ENCODE measurements around the gene ABI2. TPM values are rescaled to one million over a fixed set of nuclear protein-coding genes. Genes with fewer than 3 reads are reported as not detected.

Gene ABI2
- total RNA-seq: 10 to 100 TPM; 22.3 to 29.4 (median 26.7) TPM
- total RNA-seq (2013): 16.9 TPM
- 11.8 to 73.7 (median 30.9) reads per million in 29 experiments for total RNA-seq

GRCh38 chr2:203327901-203328759 lies at the start of gene ABI2:
ABI2 (plus strand) TSS chr2:203328394; CDS start chr2:203328515, 121 bp downstream.
- DNase-seq: peak in 34 of 35 experiments; percentile 4 to 70 (median 32)
- H3K4me1 ChIP-seq (ENCODE audit: control insufficient read depth in 1 of 2, extremely low read depth in 1 of 2, insufficient read depth in 2 of 2, low read length in 2 of 2): peaks cover 10 to 16% of the 10 kb centered on the region in 2 experiments
- no peaks in the 10 kb centered on the region for H3K27me3 ChIP-seq (replicated peaks in 1 of 2; ENCODE audit: control insufficient read depth in 2 of 2, extremely low read depth in 1 of 2, insufficient read depth in 2 of 2, low read length in 1 of 2)
- H3K27ac ChIP-seq (ENCODE audit: low read length): peak within 1 kb of the TSS; percentile 52
- Mint-ChIP-seq H3K4me3 (peak within 1 kb of the TSS; percentile 86 to 92 (median 90)), H3K27me3 (no peaks in the 10 kb centered on the region), H3K36me3 (no peaks in the 10 kb centered on the region), H3K9me3 (no peaks in the 10 kb centered on the region), H3K27ac (peak within 1 kb of the TSS; percentile 87 to 88), H3K4me1 (peaks cover 32 to 38% (median 37%) of the 10 kb centered on the region in 3 donors)
- POLR2A ChIA-PET: interaction anchor here (0.6 to 0.7 kb wide), 2 partner anchors 10 to 88 kb away, joined by 5 to 6 read pairs; no protein-coding TSS in a partner anchor
- WGBS (ENCODE audit: insufficient coverage): under 1% methylated on average over 87 of the region's 98 CpGs
- peak within 1 kb of the TSS; percentile 86 to 91 for H3K4me3 ChIP-seq (ENCODE audit: control insufficient read depth in 1 of 2, extremely low read depth in 1 of 2, low read length in 1 of 2)
- peak; percentile 66 to 76 (median 72) for ATAC-seq (replicated peaks in 1 of 4)
- no peaks in the 10 kb centered on the region for H3K9me3 ChIP-seq
- CTCF ChIA-PET: interaction anchor here in 1 of 2 donors (0.7 kb wide), 1 partner anchor 852 kb away, joined by 5 read pairs; no protein-coding TSS in a partner anchor
- H3K36me3 ChIP-seq (ENCODE audit: control insufficient read depth in 2 of 2, extremely low read depth in 1 of 2, insufficient read depth in 1 of 2, low read length in 1 of 2): no peaks in the 10 kb centered on the region

DNA sequence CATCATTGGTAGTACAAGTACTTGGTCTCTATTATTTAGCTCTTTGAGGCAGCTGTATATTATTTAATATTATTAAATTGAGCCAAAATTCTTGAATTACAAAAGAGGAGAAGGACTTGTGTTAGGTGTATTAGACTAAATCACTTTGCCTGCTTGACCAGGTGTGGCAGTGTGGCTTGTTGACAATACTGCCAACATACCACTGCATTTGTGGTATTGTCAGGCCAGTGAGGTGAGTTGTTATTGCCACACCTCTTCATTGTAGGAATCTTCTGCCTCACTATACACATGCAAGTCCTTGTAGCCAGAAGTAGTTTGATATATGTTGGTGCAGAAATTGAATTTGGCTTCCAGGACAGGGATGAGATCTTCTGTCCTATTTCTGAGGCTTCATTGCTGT lies 48.9 kb upstream of the ABI2 start:
- DNase-seq: no peak
- Histone ChIP-seq H3K27me3 (replicated peaks in 1 of 2; ENCODE audit: control insufficient read depth in 2 of 2, extremely low read depth in 1 of 2, insufficient read depth in 2 of 2, low read length in 1 of 2) (no peaks in the 10 kb centered on the region), H3K4me1 (ENCODE audit: control insufficient read depth in 1 of 2, extremely low read depth in 1 of 2, insufficient read depth in 2 of 2, low read length in 2 of 2) (no peaks in the 10 kb centered on the region), H3K36me3 (ENCODE audit: control insufficient read depth in 2 of 2, extremely low read depth in 1 of 2, insufficient read depth in 1 of 2, low read length in 1 of 2) (peaks cover 12 to 73% of the 10 kb centered on the region in 2 donors), H3K27ac (ENCODE audit: low read length) (no peak overlapping the region), H3K4me3 (ENCODE audit: control insufficient read depth in 1 of 2, extremely low read depth in 1 of 2, low read length in 1 of 2) (no peak overlapping the region), H3K9me3 (no peaks in the 10 kb centered on the region)
- Mint-ChIP-seq H3K27ac (no peak overlapping the region), H3K4me1 (no peaks in the 10 kb centered on the region), H3K4me3 (no peak overlapping the region), H3K9me3 (no peaks in the 10 kb centered on the region), H3K27me3 (no peaks in the 10 kb centered on the region), H3K36me3 (peaks cover 35% of the 10 kb centered on the region)
- POLR2A ChIA-PET: no interaction called here
- CTCF ChIA-PET: no interaction called here
- ATAC-seq (replicated peaks in 1 of 4): no peak

- H3K27me3 Mint-ChIP-seq: no peaks in the 10 kb centered on the region
- H3K36me3 ChIP-seq (ENCODE audit: control insufficient read depth in 2 of 2, extremely low read depth in 1 of 2, insufficient read depth in 1 of 2, low read length in 1 of 2): peaks cover 17 to 72% of the 10 kb centered on the region in 2 donors
- H3K36me3 Mint-ChIP-seq: peaks cover 38% of the 10 kb centered on the region
- no peaks in the 10 kb centered on the region for H3K4me1 Mint-ChIP-seq
- ChIA-PET CTCF (interaction anchor here in 1 of 2 donors (0.6 kb wide), 1 partner anchor 981 kb away, joined by 4 read pairs; no protein-coding TSS in a partner anchor), POLR2A (interaction anchor here (0.7 kb wide), 2 partner anchors 180 to 477 kb away, joined by 3 read pairs; no protein-coding TSS in a partner anchor)
- H3K27ac ChIP-seq (ENCODE audit: low read length): no peak overlapping the region
- no peaks in the 10 kb centered on the region for H3K9me3 Mint-ChIP-seq
- no peaks in the 10 kb centered on the region for H3K9me3 ChIP-seq
- H3K4me3 ChIP-seq (ENCODE audit: control insufficient read depth in 1 of 2, extremely low read depth in 1 of 2, low read length in 1 of 2): no peak overlapping the region
- no peaks in the 10 kb centered on the region for H3K4me1 ChIP-seq (ENCODE audit: control insufficient read depth in 1 of 2, extremely low read depth in 1 of 2, insufficient read depth in 2 of 2, low read length in 2 of 2)
- no peak overlapping the region for H3K27ac Mint-ChIP-seq
- no peak overlapping the region for H3K4me3 Mint-ChIP-seq
- 96% methylated on average over 4 of the region's 6 CpGs for WGBS (ENCODE audit: insufficient coverage)
- no peaks in the 10 kb centered on the region for H3K27me3 ChIP-seq (replicated peaks in 1 of 2; ENCODE audit: control insufficient read depth in 2 of 2, extremely low read depth in 1 of 2, insufficient read depth in 2 of 2, low read length in 1 of 2)
- DNase-seq (no peak), ATAC-seq (replicated peaks in 1 of 4) (no peak)
These were observed 47.6 kb upstream of the ABI2 start for GRCh38 chr2:203280428-203281064.

- H3K9me3 ChIP-seq: no peaks in the 10 kb centered on the region
- no peaks in the 10 kb centered on the region for H3K9me3 Mint-ChIP-seq
- no peaks in the 10 kb centered on the region for H3K4me1 ChIP-seq (ENCODE audit: control insufficient read depth in 1 of 2, extremely low read depth in 1 of 2, insufficient read depth in 2 of 2, low read length in 2 of 2)
- ChIA-PET POLR2A (no interaction called here), CTCF (no interaction called here)
- no peak overlapping the region for H3K27ac ChIP-seq (ENCODE audit: low read length)
- no peak for ATAC-seq (replicated peaks in 1 of 4)
- no peak overlapping the region for H3K27ac Mint-ChIP-seq
- no peak for DNase-seq
- no peak overlapping the region for H3K4me3 Mint-ChIP-seq
- H3K27me3 Mint-ChIP-seq: no peaks in the 10 kb centered on the region
- no peaks in the 10 kb centered on the region for H3K4me1 Mint-ChIP-seq
- peaks cover 30% of the 10 kb centered on the region for H3K36me3 Mint-ChIP-seq
- no peaks in the 10 kb centered on the region for H3K27me3 ChIP-seq (replicated peaks in 1 of 2; ENCODE audit: control insufficient read depth in 2 of 2, extremely low read depth in 1 of 2, insufficient read depth in 2 of 2, low read length in 1 of 2)
- WGBS (ENCODE audit: insufficient coverage): 100% methylated on average over 1 of the region's 7 CpGs
- H3K4me3 ChIP-seq (ENCODE audit: control insufficient read depth in 1 of 2, extremely low read depth in 1 of 2, low read length in 1 of 2): no peak overlapping the region
- H3K36me3 ChIP-seq (ENCODE audit: control insufficient read depth in 2 of 2, extremely low read depth in 1 of 2, insufficient read depth in 1 of 2, low read length in 1 of 2): peaks cover 13 to 74% of the 10 kb centered on the region in 2 donors
These were observed 46.1 kb upstream of the ABI2 start for GRCh38 chr2:203282101-203282500.

DNA sequence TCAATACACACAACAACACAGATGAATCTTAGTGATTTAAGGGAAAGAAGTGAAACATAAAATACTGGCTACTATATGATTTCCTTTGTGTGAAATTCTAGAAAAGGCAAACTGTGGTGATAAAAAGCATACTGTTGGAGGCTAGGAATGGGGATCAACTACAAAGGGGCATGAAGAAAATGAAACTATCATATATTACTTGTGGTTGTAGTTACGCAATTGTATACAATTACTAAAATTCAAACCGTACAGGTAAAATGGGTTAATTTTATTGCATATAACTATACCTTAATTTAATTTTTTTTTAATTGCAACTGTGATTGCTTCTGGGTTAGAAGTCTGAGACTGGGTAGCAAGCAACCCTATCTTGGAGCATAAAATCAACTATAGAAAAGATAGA lies 41.7 kb upstream of the ABI2 start:
- Histone ChIP-seq H3K27me3 (replicated peaks in 1 of 2; ENCODE audit: control insufficient read depth in 2 of 2, extremely low read depth in 1 of 2, insufficient read depth in 2 of 2, low read length in 1 of 2) (no peaks in the 10 kb centered on the region), H3K4me3 (ENCODE audit: control insufficient read depth in 1 of 2, extremely low read depth in 1 of 2, low read length in 1 of 2) (no peak overlapping the region), H3K9me3 (no peaks in the 10 kb centered on the region), H3K27ac (ENCODE audit: low read length) (no peak overlapping the region), H3K4me1 (ENCODE audit: control insufficient read depth in 1 of 2, extremely low read depth in 1 of 2, insufficient read depth in 2 of 2, low read length in 2 of 2) (no peaks in the 10 kb centered on the region), H3K36me3 (ENCODE audit: control insufficient read depth in 2 of 2, extremely low read depth in 1 of 2, insufficient read depth in 1 of 2, low read length in 1 of 2) (peaks cover 7 to 47% of the 10 kb centered on the region in 2 donors)
- ATAC-seq (replicated peaks in 1 of 4) (no peak), DNase-seq (no peak)
- peaks cover 28% of the 10 kb centered on the region for H3K36me3 Mint-ChIP-seq
- no peaks in the 10 kb centered on the region for H3K9me3 Mint-ChIP-seq
- no peak overlapping the region for H3K27ac Mint-ChIP-seq
- H3K4me1 Mint-ChIP-seq: peaks cover 0 to 1% (median 0%) of the 10 kb centered on the region in 3 donors
- CTCF ChIA-PET: interaction anchor here in 1 of 2 donors (0.6 kb wide), 1 partner anchor 416 kb away, joined by 3 read pairs; no protein-coding TSS in a partner anchor
- WGBS (ENCODE audit: insufficient coverage): no CpG with 5 or more reads among the region's 2 CpGs
- POLR2A ChIA-PET: no interaction called here
- no peak overlapping the region for H3K4me3 Mint-ChIP-seq
- no peaks in the 10 kb centered on the region for H3K27me3 Mint-ChIP-seq

DNA sequence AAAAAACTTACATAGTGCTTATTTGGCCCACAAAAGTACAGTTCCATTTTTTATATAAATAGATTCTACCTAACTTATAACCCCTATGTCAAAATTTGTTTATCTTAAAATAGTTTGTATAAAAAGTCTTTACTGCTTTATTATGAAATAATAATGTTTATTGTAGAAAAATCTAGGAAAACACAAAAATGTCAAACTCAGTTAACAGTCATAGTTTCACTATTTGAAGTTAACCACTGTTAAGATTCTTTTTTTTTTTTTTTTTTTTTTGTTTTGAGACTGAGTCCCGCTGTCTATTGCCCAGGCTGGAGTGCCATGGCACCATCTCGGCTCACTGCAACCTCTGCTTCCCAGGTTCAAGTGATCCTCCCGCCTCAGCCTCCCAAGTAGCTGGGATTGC lies 26.5 kb upstream of the ABI2 start:
- Mint-ChIP-seq H3K9me3 (no peaks in the 10 kb centered on the region), H3K4me1 (no peaks in the 10 kb centered on the region), H3K27me3 (no peaks in the 10 kb centered on the region), H3K4me3 (no peak overlapping the region), H3K36me3 (peaks cover 20% of the 10 kb centered on the region), H3K27ac (no peak overlapping the region)
- Histone ChIP-seq H3K4me3 (ENCODE audit: control insufficient read depth in 1 of 2, extremely low read depth in 1 of 2, low read length in 1 of 2) (no peak overlapping the region), H3K9me3 (no peaks in the 10 kb centered on the region), H3K27ac (ENCODE audit: low read length) (no peak overlapping the region), H3K27me3 (replicated peaks in 1 of 2; ENCODE audit: control insufficient read depth in 2 of 2, extremely low read depth in 1 of 2, insufficient read depth in 2 of 2, low read length in 1 of 2) (no peaks in the 10 kb centered on the region), H3K4me1 (ENCODE audit: control insufficient read depth in 1 of 2, extremely low read depth in 1 of 2, insufficient read depth in 2 of 2, low read length in 2 of 2) (no peaks in the 10 kb centered on the region), H3K36me3 (ENCODE audit: control insufficient read depth in 2 of 2, extremely low read depth in 1 of 2, insufficient read depth in 1 of 2, low read length in 1 of 2) (peaks cover 0 to 7% of the 10 kb centered on the region in 2 donors)
- ATAC-seq (replicated peaks in 1 of 4) (no peak), DNase-seq (no peak)
- ChIA-PET POLR2A (no interaction called here), CTCF (no interaction called here)
- 100% methylated on average over 3 of the region's 3 CpGs for WGBS (ENCODE audit: insufficient coverage)
